Fibroblast of the conjunctiva (primary cell): Measurements from ENCODE around the gene SPECC1.
"Not testable (repeated sequence)": the region's sequence is repeated elsewhere in the genome, so short reads cannot be mapped to it uniquely, and the experiment has no call there.

Experiments used
- DNase-seq: peaks from one replicate; pipeline ENCODE4 v3.0.0-alpha.2; 2010; ENCODE audit warnings: low read depth

Gene SPECC1

GRCh38 chr17:20012017-20012536 lies 2.9 kb downstream of the SPECC1 start:
- no peak for DNase-seq

GRCh38 chr17:20016475-20016992 lies 7.4 kb downstream of the SPECC1 start:
- DNase-seq: not testable (repeated sequence)

GRCh38 chr17:20022701-20023100 lies 13.5 kb downstream of the SPECC1 start:
- DNase-seq: no peak

GRCh38 chr17:20026960-20027359 lies 17.8 kb downstream of the SPECC1 start:
- no peak for DNase-seq

GRCh38 chr17:20028443-20028842 lies 19.3 kb downstream of the SPECC1 start:
- DNase-seq: peak; percentile 56

- DNase-seq: no peak
These were observed 23.5 kb downstream of the SPECC1 start for GRCh38 chr17:20032636-20033035.

GRCh38 chr17:20033415-20033814 lies 24.3 kb downstream of the SPECC1 start:
- no peak for DNase-seq

- no peak for DNase-seq
These were observed 26.3 kb downstream of the SPECC1 start for GRCh38 chr17:20035501-20035900.

- not testable (repeated sequence) for DNase-seq
These were observed 28.1 kb downstream of the SPECC1 start for GRCh38 chr17:20037286-20037685.

- no peak for DNase-seq
These were observed 29.9 kb downstream of the SPECC1 start for GRCh38 chr17:20039037-20039436.

- no peak for DNase-seq
These were observed 31.1 kb downstream of the SPECC1 start for GRCh38 chr17:20040216-20040615.

- no peak for DNase-seq
These were observed 33.9 kb downstream of the SPECC1 start for GRCh38 chr17:20043021-20043420.

- DNase-seq: no peak
These were observed 36.3 kb downstream of the SPECC1 start for GRCh38 chr17:20045476-20045875.

GRCh38 chr17:20046629-20047028 lies 37.5 kb downstream of the SPECC1 start:
- no peak for DNase-seq

GRCh38 chr17:20051624-20052023 lies 42.5 kb downstream of the SPECC1 start:
- no peak for DNase-seq

GRCh38 chr17:20053361-20053964 lies 44.3 kb downstream of the SPECC1 start:
- DNase-seq: no peak

GRCh38 chr17:20059728-20060188 lies 50.6 kb downstream of the SPECC1 start:
- DNase-seq: no peak

GRCh38 chr17:20063665-20064648 lies 54.8 kb downstream of the SPECC1 start:
- peak; percentile 97 for DNase-seq

- DNase-seq: peak; percentile 71
These were observed 57.1 kb downstream of the SPECC1 start for GRCh38 chr17:20066253-20066652.

GRCh38 chr17:20067711-20068110 lies 58.6 kb downstream of the SPECC1 start:
- no peak for DNase-seq

- no peak for DNase-seq
These were observed 59.3 kb downstream of the SPECC1 start for GRCh38 chr17:20068445-20068844.

GRCh38 chr17:20071824-20072691 lies 62.9 kb downstream of the SPECC1 start:
- no peak for DNase-seq
